ENCODE results near the gene STYXL1.

The STYXL1 gene

DNA sequence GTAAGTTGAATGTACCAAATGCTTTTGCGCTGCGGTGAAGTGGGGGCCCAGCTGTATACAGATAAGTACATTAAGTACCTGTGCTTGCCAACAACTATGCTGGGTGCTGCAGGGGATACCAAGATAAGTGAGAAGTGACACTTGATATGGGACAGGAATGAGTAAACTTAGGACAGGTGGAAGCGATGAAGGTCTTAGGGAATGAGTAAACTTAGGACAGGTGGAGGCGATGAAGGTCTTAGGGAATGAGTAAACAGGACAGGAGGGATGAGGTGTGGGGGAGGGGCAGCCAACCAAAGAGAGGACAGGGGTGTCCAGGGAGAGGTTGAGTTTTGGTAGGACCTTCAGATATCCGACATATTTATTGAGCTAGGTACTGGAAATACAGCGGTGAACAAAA lies 1.5 kb upstream of the STYXL1 start:
- no peaks in the 10 kb centered on the region for H3K27me3 ChIP-seq (ENCODE audit: insufficient read depth, low read length, poor library complexity)
- H3K4me1 ChIP-seq (ENCODE audit: insufficient read depth, low read length): peaks cover 44% of the 10 kb centered on the region
- peak overlapping the region; percentile 77 to 86; a peak in 3 of 4 replicates for H3K4me3 ChIP-seq (ENCODE audit: low read depth in 1 of 2, low read length in 2 of 2)
- no peak overlapping the region for H2AFZ ChIP-seq (ENCODE audit: low read depth, low read length)
- peak overlapping the region; percentile 24 for H3K27ac ChIP-seq (ENCODE audit: low read length)
- no peak for DNase-seq
- TF ChIP-seq, protein P1, sequence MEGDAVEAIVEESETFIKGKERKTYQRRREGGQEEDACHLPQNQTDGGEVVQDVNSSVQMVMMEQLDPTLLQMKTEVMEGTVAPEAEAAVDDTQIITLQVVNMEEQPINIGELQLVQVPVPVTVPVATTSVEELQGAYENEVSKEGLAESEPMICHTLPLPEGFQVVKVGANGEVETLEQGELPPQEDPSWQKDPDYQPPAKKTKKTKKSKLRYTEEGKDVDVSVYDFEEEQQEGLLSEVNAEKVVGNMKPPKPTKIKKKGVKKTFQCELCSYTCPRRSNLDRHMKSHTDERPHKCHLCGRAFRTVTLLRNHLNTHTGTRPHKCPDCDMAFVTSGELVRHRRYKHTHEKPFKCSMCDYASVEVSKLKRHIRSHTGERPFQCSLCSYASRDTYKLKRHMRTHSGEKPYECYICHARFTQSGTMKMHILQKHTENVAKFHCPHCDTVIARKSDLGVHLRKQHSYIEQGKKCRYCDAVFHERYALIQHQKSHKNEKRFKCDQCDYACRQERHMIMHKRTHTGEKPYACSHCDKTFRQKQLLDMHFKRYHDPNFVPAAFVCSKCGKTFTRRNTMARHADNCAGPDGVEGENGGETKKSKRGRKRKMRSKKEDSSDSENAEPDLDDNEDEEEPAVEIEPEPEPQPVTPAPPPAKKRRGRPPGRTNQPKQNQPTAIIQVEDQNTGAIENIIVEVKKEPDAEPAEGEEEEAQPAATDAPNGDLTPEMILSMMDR (IDR thresholded peaks at IDR 0.05; ENCODE audit: borderline replicate concordance, extremely low read depth, low read length, poor library complexity, severe bottlenecking): no peak
- no peak for TF ChIP-seq EZH2 (IDR thresholded peaks at IDR 0.05; ENCODE audit: borderline replicate concordance, low read depth, low read length, severe bottlenecking)
- ATAC-seq (ENCODE audit: insufficient read depth, low read depth): no peak
- H3K9ac ChIP-seq (ENCODE audit: low read depth, low read length): peak overlapping the region; percentile 95; the same call in 1 of the 2 replicates
- H3K4me2 ChIP-seq (ENCODE audit: insufficient read depth, low read length): peak overlapping the region; percentile 76
- no peaks in the 10 kb centered on the region for H3K9me3 ChIP-seq (ENCODE audit: insufficient read depth, low read length, severe bottlenecking)
- peaks cover 43% of the 10 kb centered on the region for H3K36me3 ChIP-seq (ENCODE audit: insufficient read depth, low read length)
- H4K20me1 ChIP-seq (ENCODE audit: insufficient read depth, low read length): peaks cover 48% of the 10 kb centered on the region
- peaks cover 97% of the 10 kb centered on the region for H3K79me2 ChIP-seq (ENCODE audit: insufficient read depth, low read length)

GRCh38 chr7:76048668-76048988 lies 828 bp upstream of the STYXL1 start:
- no peak for TF ChIP-seq EZH2 (IDR thresholded peaks at IDR 0.05; ENCODE audit: borderline replicate concordance, low read depth, low read length, severe bottlenecking)
- TF ChIP-seq, protein P1 (IDR thresholded peaks at IDR 0.05; ENCODE audit: borderline replicate concordance, extremely low read depth, low read length, poor library complexity, severe bottlenecking): peak; percentile 33
- Histone ChIP-seq H3K4me1 (ENCODE audit: insufficient read depth, low read length) (peaks cover 44% of the 10 kb centered on the region), H3K9me3 (ENCODE audit: insufficient read depth, low read length, severe bottlenecking) (no peaks in the 10 kb centered on the region), H3K27me3 (ENCODE audit: insufficient read depth, low read length, poor library complexity) (no peaks in the 10 kb centered on the region), H3K27ac (ENCODE audit: low read length) (peak overlapping the region; percentile 72), H3K36me3 (ENCODE audit: insufficient read depth, low read length) (peaks cover 37% of the 10 kb centered on the region), H3K4me2 (ENCODE audit: insufficient read depth, low read length) (peak overlapping the region; percentile 76), H3K9ac (ENCODE audit: low read depth, low read length) (peak overlapping the region; percentile 95), H4K20me1 (ENCODE audit: insufficient read depth, low read length) (peaks cover 41% of the 10 kb centered on the region), H3K4me3 (ENCODE audit: low read depth in 1 of 2, low read length in 2 of 2) (peak overlapping the region; percentile 77 to 86), H2AFZ (ENCODE audit: low read depth, low read length) (peak overlapping the region; percentile 78), H3K79me2 (ENCODE audit: insufficient read depth, low read length) (peaks cover 92% of the 10 kb centered on the region)
- peak; percentile 32 for DNase-seq
- ATAC-seq (ENCODE audit: insufficient read depth, low read depth): peak; percentile 15; the same call in 1 of the 3 replicates

GRCh38 chr7:76047305-76047810 lies 442 bp downstream of the STYXL1 start:
- peak; percentile 15 for DNase-seq
- peak; percentile 60 for ATAC-seq (ENCODE audit: insufficient read depth, low read depth)

More at GRCh38 chr7:76047305-76047810, 442 bp downstream of the STYXL1 start:
- Histone ChIP-seq H3K79me2 (ENCODE audit: insufficient read depth, low read length) (peaks cover 81% of the 10 kb centered on the region), H3K9ac (ENCODE audit: low read depth, low read length) (peak overlapping the region; percentile 95), H3K27ac (ENCODE audit: low read length) (peak overlapping the region; percentile 72), H2AFZ (ENCODE audit: low read depth, low read length) (peak overlapping the region; percentile 78), H3K27me3 (ENCODE audit: insufficient read depth, low read length, poor library complexity) (no peaks in the 10 kb centered on the region), H4K20me1 (ENCODE audit: insufficient read depth, low read length) (peaks cover 31% of the 10 kb centered on the region; the same call in 1 of the 2 replicates), H3K9me3 (ENCODE audit: insufficient read depth, low read length, severe bottlenecking) (no peaks in the 10 kb centered on the region), H3K36me3 (ENCODE audit: insufficient read depth, low read length) (peaks cover 27% of the 10 kb centered on the region), H3K4me3 (ENCODE audit: low read depth in 1 of 2, low read length in 2 of 2) (peak overlapping the region; percentile 77 to 86), H3K4me1 (ENCODE audit: insufficient read depth, low read length) (peaks cover 44% of the 10 kb centered on the region), H3K4me2 (ENCODE audit: insufficient read depth, low read length) (peak overlapping the region; percentile 76)
- TF ChIP-seq, protein P1 (IDR thresholded peaks at IDR 0.05; ENCODE audit: borderline replicate concordance, extremely low read depth, low read length, poor library complexity, severe bottlenecking): no peak
- no peak for TF ChIP-seq EZH2 (IDR thresholded peaks at IDR 0.05; ENCODE audit: borderline replicate concordance, low read depth, low read length, severe bottlenecking)
